GM12892 (cell line): ENCODE data around the gene GALNT2.

Source experiments
- POLR2A ChIP-seq: IDR thresholded peaks from 2 replicates; pipeline ENCODE4 v1.6.1; 2011; ENCODE audit warnings: low read depth, low read length, control low read depth
- POLR2AphosphoS5 ChIP-seq: IDR thresholded peaks from 2 replicates; pipeline ENCODE4 v1.6.1; 2011; ENCODE audit warnings: low read depth, low read length, control low read depth
- TAF1 ChIP-seq: IDR thresholded peaks from 2 replicates; pipeline ENCODE4 v1.6.1; 2011; ENCODE audit warnings: low read depth, mild to moderate bottlenecking, control low read depth, low read length, borderline replicate concordance

- TF ChIP-seq POLR2AphosphoS5, result no peak
- no peak for TF ChIP-seq POLR2A
- TF ChIP-seq TAF1, result no peak
These were observed 254.3 kb downstream of the GALNT2 start for GRCh38 chr1:230321341-230321740.
